C4-2B (cell line): ENCODE data around the gene CRIP2.

Experiments
- ZFX ChIP-seq: fragments of 450-650 bp; IDR thresholded peaks from 2 replicates; pipeline ENCODE4 v1.6.1; 2017
- TF ChIP-seq, protein P1 (sequence below): fragments of 450-650 bp; conservative IDR thresholded peaks from 2 replicates; pipeline ENCODE4 v1.5.1; 2017; ENCODE audit warnings: mild to moderate bottlenecking

GRCh38 chr14:105472486-105472991 lies 2.1 kb upstream of the CRIP2 start:
- TF ChIP-seq, protein P1, sequence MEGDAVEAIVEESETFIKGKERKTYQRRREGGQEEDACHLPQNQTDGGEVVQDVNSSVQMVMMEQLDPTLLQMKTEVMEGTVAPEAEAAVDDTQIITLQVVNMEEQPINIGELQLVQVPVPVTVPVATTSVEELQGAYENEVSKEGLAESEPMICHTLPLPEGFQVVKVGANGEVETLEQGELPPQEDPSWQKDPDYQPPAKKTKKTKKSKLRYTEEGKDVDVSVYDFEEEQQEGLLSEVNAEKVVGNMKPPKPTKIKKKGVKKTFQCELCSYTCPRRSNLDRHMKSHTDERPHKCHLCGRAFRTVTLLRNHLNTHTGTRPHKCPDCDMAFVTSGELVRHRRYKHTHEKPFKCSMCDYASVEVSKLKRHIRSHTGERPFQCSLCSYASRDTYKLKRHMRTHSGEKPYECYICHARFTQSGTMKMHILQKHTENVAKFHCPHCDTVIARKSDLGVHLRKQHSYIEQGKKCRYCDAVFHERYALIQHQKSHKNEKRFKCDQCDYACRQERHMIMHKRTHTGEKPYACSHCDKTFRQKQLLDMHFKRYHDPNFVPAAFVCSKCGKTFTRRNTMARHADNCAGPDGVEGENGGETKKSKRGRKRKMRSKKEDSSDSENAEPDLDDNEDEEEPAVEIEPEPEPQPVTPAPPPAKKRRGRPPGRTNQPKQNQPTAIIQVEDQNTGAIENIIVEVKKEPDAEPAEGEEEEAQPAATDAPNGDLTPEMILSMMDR: no peak
- TF ChIP-seq ZFX: no peak
